Measurements from ENCODE around the gene FHDC1.

Gene FHDC1

GRCh38 chr4:152947311-152947710 is 11.2 kb downstream of the FHDC1 start:
- no peak for DNase-seq (ENCODE audit: extremely low read depth, insufficient read length)
- TF ChIP-seq CTCF (IDR thresholded peaks at IDR 0.05; ENCODE audit: insufficient read depth, low read length, poor library complexity, severe bottlenecking): no peak
- H3K4me3 ChIP-seq (replicated peaks; ENCODE audit: low read depth, low read length): no peak overlapping the region
- no peaks in the 10 kb centered on the region for H3K36me3 ChIP-seq (ENCODE audit: control insufficient read depth, insufficient read depth, low read length)
- H3K27me3 ChIP-seq (replicated peaks; ENCODE audit: control insufficient read depth, insufficient read depth, low read length): no peaks in the 10 kb centered on the region

- no peak for TF ChIP-seq CTCF (IDR thresholded peaks at IDR 0.05; ENCODE audit: insufficient read depth, low read length, poor library complexity, severe bottlenecking)
- no peaks in the 10 kb centered on the region for H3K36me3 ChIP-seq (ENCODE audit: control insufficient read depth, insufficient read depth, low read length)
- no peak for DNase-seq (ENCODE audit: extremely low read depth, insufficient read length)
Measured at GRCh38 chr4:152949930-152950329, 13.8 kb downstream of the FHDC1 start.

GRCh38 chr4:152950402-152951274 is 14.5 kb downstream of the FHDC1 start:
- no peak overlapping the region for H3K4me3 ChIP-seq (replicated peaks; ENCODE audit: low read depth, low read length)
- H3K27me3 ChIP-seq (replicated peaks; ENCODE audit: control insufficient read depth, insufficient read depth, low read length): no peaks in the 10 kb centered on the region; the same call in 1 of the 2 replicates
- no peaks in the 10 kb centered on the region for H3K36me3 ChIP-seq (ENCODE audit: control insufficient read depth, insufficient read depth, low read length)
- TF ChIP-seq CTCF (IDR thresholded peaks at IDR 0.05; ENCODE audit: insufficient read depth, low read length, poor library complexity, severe bottlenecking): no peak
- DNase-seq (ENCODE audit: extremely low read depth, insufficient read length): no peak

More at GRCh38 chr4:152949930-152950329, 13.8 kb downstream of the FHDC1 start:
- H3K27me3 ChIP-seq (replicated peaks; ENCODE audit: control insufficient read depth, insufficient read depth, low read length): no peaks in the 10 kb centered on the region; the same call in 1 of the 2 replicates
- H3K4me3 ChIP-seq (replicated peaks; ENCODE audit: low read depth, low read length): no peak overlapping the region

- TF ChIP-seq CTCF (IDR thresholded peaks at IDR 0.05; ENCODE audit: insufficient read depth, low read length, poor library complexity, severe bottlenecking): no peak
- H3K4me3 ChIP-seq (replicated peaks; ENCODE audit: low read depth, low read length): no peak overlapping the region
- no peak for DNase-seq (ENCODE audit: extremely low read depth, insufficient read length)
- H3K27me3 ChIP-seq (replicated peaks; ENCODE audit: control insufficient read depth, insufficient read depth, low read length): no peaks in the 10 kb centered on the region; the same call in 1 of the 2 replicates
- H3K36me3 ChIP-seq (ENCODE audit: control insufficient read depth, insufficient read depth, low read length): no peaks in the 10 kb centered on the region
Measured at GRCh38 chr4:152951348-152951747, 15.2 kb downstream of the FHDC1 start.

GRCh38 chr4:152953514-152953913 is 17.4 kb downstream of the FHDC1 start:
- no peaks in the 10 kb centered on the region for H3K36me3 ChIP-seq (ENCODE audit: control insufficient read depth, insufficient read depth, low read length)
- no peak overlapping the region for H3K4me3 ChIP-seq (replicated peaks; ENCODE audit: low read depth, low read length)
- TF ChIP-seq CTCF (IDR thresholded peaks at IDR 0.05; ENCODE audit: insufficient read depth, low read length, poor library complexity, severe bottlenecking): no peak
- H3K27me3 ChIP-seq (replicated peaks; ENCODE audit: control insufficient read depth, insufficient read depth, low read length): no peaks in the 10 kb centered on the region; the same call in 1 of the 2 replicates
- no peak for DNase-seq (ENCODE audit: extremely low read depth, insufficient read length)

Measured in GM06990 (cell line).